ENCODE data around the gene NCEH1. TPM values are rescaled to one million over a fixed set of nuclear protein-coding genes. Genes with fewer than 3 reads are reported as not detected.

NCEH1 gene
- total and polyA plus RNA-seq, 7 donors, result 2.6 to 12.0 (median 5.1) TPM

DNA sequence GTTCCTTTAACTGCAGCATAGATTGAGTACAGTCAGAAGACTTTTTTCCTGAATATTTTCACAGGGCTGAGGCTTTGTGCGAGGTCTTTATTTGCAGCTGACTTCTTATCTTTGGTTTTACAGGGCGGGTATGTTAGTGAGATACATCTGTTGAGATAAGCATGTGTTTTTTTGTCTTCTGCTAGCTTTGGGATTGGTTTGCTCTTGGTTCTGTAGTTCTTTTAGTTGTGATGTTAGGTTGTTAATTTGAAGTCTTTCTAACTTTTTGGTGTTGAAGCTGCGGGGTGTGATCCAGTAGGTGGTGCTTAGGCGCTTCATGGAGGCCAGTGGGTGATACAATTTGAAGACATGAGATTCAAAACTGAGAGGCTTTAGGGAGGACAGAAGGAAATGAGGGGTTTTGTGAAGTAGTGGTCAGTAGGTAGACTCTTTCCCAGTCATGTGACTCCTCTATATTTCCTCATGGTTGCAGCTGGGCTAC, 119.7 kb downstream of the NCEH1 start:
- Histone ChIP-seq H3K9me3 (no peaks in the 10 kb centered on the region), H3K4me3 (no peak overlapping the region), H3K4me1 (peaks cover 7% of the 10 kb centered on the region), H3K27ac (no peak overlapping the region), H3K27me3 (ENCODE audit: insufficient read depth in 3 of 3, low read length in 2 of 3) (no peaks in the 10 kb centered on the region), H3K36me3 (ENCODE audit: insufficient read depth in 1 of 2, low read depth in 1 of 2) (no peaks in the 10 kb centered on the region)
- ATAC-seq, result no peak
- intact Hi-C loops (cut with DNase I), result loop anchor here in 1 of 2 donors (10.0 kb wide), 1 partner anchor 46 kb away; no protein-coding TSS in a partner anchor
- WGBS, 3 donors, result 84 to 88% (median 87%) methylated on average over 4 of the region's 4 CpGs
- TF ChIP-seq, protein P1, sequence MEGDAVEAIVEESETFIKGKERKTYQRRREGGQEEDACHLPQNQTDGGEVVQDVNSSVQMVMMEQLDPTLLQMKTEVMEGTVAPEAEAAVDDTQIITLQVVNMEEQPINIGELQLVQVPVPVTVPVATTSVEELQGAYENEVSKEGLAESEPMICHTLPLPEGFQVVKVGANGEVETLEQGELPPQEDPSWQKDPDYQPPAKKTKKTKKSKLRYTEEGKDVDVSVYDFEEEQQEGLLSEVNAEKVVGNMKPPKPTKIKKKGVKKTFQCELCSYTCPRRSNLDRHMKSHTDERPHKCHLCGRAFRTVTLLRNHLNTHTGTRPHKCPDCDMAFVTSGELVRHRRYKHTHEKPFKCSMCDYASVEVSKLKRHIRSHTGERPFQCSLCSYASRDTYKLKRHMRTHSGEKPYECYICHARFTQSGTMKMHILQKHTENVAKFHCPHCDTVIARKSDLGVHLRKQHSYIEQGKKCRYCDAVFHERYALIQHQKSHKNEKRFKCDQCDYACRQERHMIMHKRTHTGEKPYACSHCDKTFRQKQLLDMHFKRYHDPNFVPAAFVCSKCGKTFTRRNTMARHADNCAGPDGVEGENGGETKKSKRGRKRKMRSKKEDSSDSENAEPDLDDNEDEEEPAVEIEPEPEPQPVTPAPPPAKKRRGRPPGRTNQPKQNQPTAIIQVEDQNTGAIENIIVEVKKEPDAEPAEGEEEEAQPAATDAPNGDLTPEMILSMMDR (IDR thresholded peaks at IDR 0.05), result no peak
- DNase-seq, result no peak

DNA sequence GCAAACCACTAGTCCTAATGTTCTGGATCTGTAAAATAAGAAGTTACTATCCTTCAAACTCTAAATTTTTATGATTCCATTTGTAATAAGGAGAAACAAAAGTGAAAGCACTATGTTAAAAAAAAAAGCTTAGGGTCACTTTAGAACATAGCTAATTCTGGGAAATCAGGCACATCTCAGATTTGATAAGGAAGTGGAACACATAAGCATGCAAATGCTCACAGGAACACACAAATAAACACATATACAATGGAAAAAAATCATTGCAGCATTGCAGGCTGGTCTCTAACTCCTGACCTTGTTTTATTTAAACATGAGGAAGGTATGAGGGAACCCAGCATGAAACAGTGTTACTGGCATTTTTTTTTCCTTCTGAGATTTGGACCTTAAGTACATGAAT, 124.4 kb downstream of the NCEH1 start:
- TF ChIP-seq, protein P1 (IDR thresholded peaks at IDR 0.05), result no peak
- ATAC-seq, result no peak
- no peaks in the 10 kb centered on the region for H3K27me3 ChIP-seq (ENCODE audit: insufficient read depth in 3 of 3, low read length in 2 of 3)
- no peak for DNase-seq
- no peaks in the 10 kb centered on the region for H3K9me3 ChIP-seq
- H3K4me1 ChIP-seq, result no peaks in the 10 kb centered on the region
- intact Hi-C loops (cut with DNase I), result no loop called here
- H3K4me3 ChIP-seq, result no peak overlapping the region
- H3K36me3 ChIP-seq (ENCODE audit: insufficient read depth in 1 of 2, low read depth in 1 of 2), result no peaks in the 10 kb centered on the region
- H3K27ac ChIP-seq, result peak overlapping the region; percentile 63

DNA sequence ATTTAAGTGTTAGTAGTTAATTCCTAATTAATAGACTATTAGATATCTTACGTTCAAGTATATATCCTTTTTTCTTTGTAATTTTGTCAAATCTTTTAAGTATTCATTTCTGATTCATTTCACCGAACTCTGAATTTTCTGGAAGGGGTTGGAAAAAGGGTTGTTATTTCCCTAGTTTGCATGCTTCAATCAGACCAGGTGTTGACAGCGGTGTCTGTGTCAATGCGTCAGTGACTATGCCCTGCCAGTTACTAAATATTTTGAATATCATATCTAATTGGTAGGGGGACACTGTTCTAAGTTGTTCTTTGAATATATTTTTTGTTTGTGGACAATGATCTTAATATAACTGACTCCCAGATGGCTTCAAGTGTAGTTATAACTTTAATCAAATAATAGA, 124.9 kb downstream of the NCEH1 start:
- 48 to 69% (median 55%) methylated on average over 4 of the region's 4 CpGs for WGBS, 3 donors
- no peak overlapping the region for H3K27ac ChIP-seq

DNA sequence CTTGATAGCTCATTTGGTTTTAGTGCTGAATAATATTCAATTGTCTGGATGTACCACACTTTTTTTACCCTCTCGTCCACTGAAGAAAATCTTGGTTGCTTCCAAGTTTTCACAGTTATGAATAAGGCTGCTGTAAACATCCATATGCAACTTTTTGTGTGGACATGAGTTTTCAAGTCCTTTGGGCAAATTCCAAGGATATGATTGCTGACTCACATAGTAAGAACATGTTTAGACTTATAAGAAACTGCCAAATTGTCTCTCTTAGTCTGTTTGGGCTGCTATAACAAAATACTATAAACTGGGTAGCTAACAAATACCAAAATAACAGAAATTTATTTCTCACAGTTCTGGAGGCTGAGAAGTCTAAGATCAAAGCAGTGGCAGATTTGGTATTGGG, 128.2 kb downstream of the NCEH1 start:
- Histone ChIP-seq H3K4me1 (peaks cover 5% of the 10 kb centered on the region), H3K27ac (no peak overlapping the region), H3K9me3 (no peaks in the 10 kb centered on the region), H3K4me3 (no peak overlapping the region), H3K36me3 (ENCODE audit: insufficient read depth in 1 of 2, low read depth in 1 of 2) (no peaks in the 10 kb centered on the region), H3K27me3 (ENCODE audit: insufficient read depth in 3 of 3, low read length in 2 of 3) (no peaks in the 10 kb centered on the region)
- ATAC-seq (no peak), DNase-seq (no peak)
- TF ChIP-seq, protein P1 (IDR thresholded peaks at IDR 0.05), result no peak
- intact Hi-C loops (cut with DNase I), result no loop called here
- WGBS, 3 donors, result 76 to 92% (median 76%) methylated on average over 1 of the region's 1 CpG

More for the DNA sequence above, 124.9 kb downstream of the NCEH1 start:
- Histone ChIP-seq H3K36me3 (ENCODE audit: insufficient read depth in 1 of 2, low read depth in 1 of 2) (no peaks in the 10 kb centered on the region), H3K4me3 (no peak overlapping the region), H3K4me1 (peaks cover 3% of the 10 kb centered on the region), H3K27me3 (ENCODE audit: insufficient read depth in 3 of 3, low read length in 2 of 3) (no peaks in the 10 kb centered on the region), H3K9me3 (no peaks in the 10 kb centered on the region)
- intact Hi-C loops (cut with DNase I), result no loop called here
- TF ChIP-seq, protein P1 (IDR thresholded peaks at IDR 0.05), result no peak
- DNase-seq, result no peak
- peak in 1 of 4 donors; percentile 45 for ATAC-seq

DNA sequence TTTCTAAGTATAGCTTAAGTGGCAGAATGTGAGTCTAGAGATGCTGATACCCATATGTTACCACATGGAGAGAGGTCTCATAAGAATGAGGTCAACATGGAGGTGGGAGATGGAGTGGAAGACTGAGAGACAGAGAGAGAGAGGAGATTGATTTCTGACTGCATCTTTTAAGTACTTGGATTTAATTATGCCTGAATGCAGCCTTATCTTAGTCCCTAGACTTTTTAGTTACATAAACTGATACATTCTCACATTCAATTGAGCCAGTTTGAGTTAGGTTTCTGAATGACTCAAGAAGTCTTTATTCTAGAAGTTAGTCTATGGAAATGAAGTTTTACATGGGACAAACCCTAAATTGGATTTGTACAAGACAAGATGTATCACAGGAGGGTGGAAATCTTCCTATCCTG, 129.1 kb downstream of the NCEH1 start:
- H3K4me3 ChIP-seq, result no peak overlapping the region
- H3K9me3 ChIP-seq, result no peaks in the 10 kb centered on the region
- no peaks in the 10 kb centered on the region for H3K36me3 ChIP-seq (ENCODE audit: insufficient read depth in 1 of 2, low read depth in 1 of 2)
- DNase-seq, result no peak
- TF ChIP-seq, protein P1 (IDR thresholded peaks at IDR 0.05), result no peak
- ATAC-seq, result no peak
- no peaks in the 10 kb centered on the region for H3K27me3 ChIP-seq (ENCODE audit: insufficient read depth in 3 of 3, low read length in 2 of 3)
- H3K4me1 ChIP-seq, result peaks cover 5% of the 10 kb centered on the region
- no peak overlapping the region for H3K27ac ChIP-seq
- intact Hi-C loops (cut with DNase I), result no loop called here

Data from psoas muscle (tissue), 8 donors.